GM12878 (cell line): ENCODE measurements around the gene MSH2. TPM values are rescaled to one million over a fixed set of nuclear protein-coding genes. Genes with fewer than 3 reads are reported as not detected.

ENCODE experiments used
- ATAC-seq: fragments of 200-7000 bp; cut with Tn5 transposase; 3 replicates; pipeline ENCODE4 v1.9.1; 2020; ENCODE audit warnings: mild to moderate bottlenecking, moderate library complexity
- BruUV-seq: library from RNA; stranded (reverse); fragments of 400-500 nt; replicated peaks from 2 replicates; lab custom pipeline; 2021; lab: Mats Ljungman, UMichigan
- CTCF ChIA-PET: fragments of 300-600 bp; sonication (Branson Sonifier 250); formaldehyde crosslinking; extraction: SDS; loops from one replicate; lab custom pipeline; 2021; ENCODE audit warnings: inconsistent platforms; lab: Yijun Ruan, JAX
- POLR2A ChIA-PET: fragments of 350-600 bp; formaldehyde crosslinking; extraction: SDS; loops from one replicate; lab custom pipeline; 2021; ENCODE audit warnings: inconsistent platforms; lab: Charles Lee
- RAD21 ChIA-PET: fragments of 300-600 bp; sonication (Branson Sonifier 250); formaldehyde crosslinking; loops from one replicate; lab custom pipeline; 2023; ENCODE audit warnings: antibody characterized with exemption; ENCODE audit not compliant: unreplicated experiment; lab: Charles Lee
- SMC1A ChIA-PET: fragments of 300-600 bp; sonication (Branson Sonifier 250); formaldehyde crosslinking; loops from one replicate; lab custom pipeline; 2023; ENCODE audit not compliant: unreplicated experiment, uncharacterized antibody; lab: Charles Lee
- DNase-seq: peaks from one replicate; pipeline ENCODE4 v3.0.0-alpha.2; 2011; ENCODE audit warnings: low read depth, low spot score
- FAIRE-seq: peaks from 3 replicates; lab custom pipeline; 2011; peaks lifted over from hg19 to GRCh38; lab: Jason Lieb, UNC
- H2AFZ ChIP-seq: 2 replicates; pipeline ENCODE4 v1.6.0; 2011; ENCODE audit warnings: low read depth, low read length, control low read depth; ENCODE audit not compliant: control insufficient read depth
- H3K27ac ChIP-seq: 2 replicates; pipeline ENCODE4 v1.5.1; 2011; ENCODE audit warnings: control low read depth; ENCODE audit not compliant: control insufficient read depth, insufficient read depth
- H3K27me3 ChIP-seq, 2 experiments: replicated peaks in 1 of 2; 2 replicates each; pipeline versions ENCODE4 v1.6.0 to v1.6.1; 2011; ENCODE audit warnings: low read length in 1 of 2; ENCODE audit not compliant: control insufficient read depth in 2 of 2, insufficient read depth in 2 of 2
- H3K36me3 ChIP-seq, 2 experiments: 2 replicates each; pipeline ENCODE4 v1.5.1; 2011; ENCODE audit warnings: low read length in 1 of 2; ENCODE audit not compliant: control insufficient read depth in 2 of 2, insufficient read depth in 2 of 2
- H3K4me1 ChIP-seq: 2 replicates; pipeline ENCODE4 v1.6.1; 2011; ENCODE audit warnings: mild to moderate bottlenecking, low read length, moderate library complexity, mixed read lengths; ENCODE audit not compliant: control insufficient read depth, insufficient read depth
- H3K4me2 ChIP-seq: 2 replicates; pipeline ENCODE4 v1.6.0; 2011; ENCODE audit warnings: control low read depth; ENCODE audit not compliant: control insufficient read depth, insufficient read depth
- H3K4me3 ChIP-seq: fragments of 200-600 bp; sonication (generic); 2 replicates; pipeline ENCODE4 v1.5.1; 2016
- H3K79me2 ChIP-seq: 2 replicates; pipeline ENCODE4 v1.6.0; 2011; ENCODE audit warnings: low read length; ENCODE audit not compliant: control insufficient read depth, insufficient read depth
- H3K9ac ChIP-seq: 2 replicates; pipeline ENCODE4 v1.8.0; 2011; ENCODE audit warnings: low read length, control low read depth, mixed read lengths; ENCODE audit not compliant: control insufficient read depth, insufficient read depth
- H3K9me3 ChIP-seq: replicated peaks from 3 replicates; pipeline ENCODE4 v1.5.1; 2011; ENCODE audit warnings: mild to moderate bottlenecking, low read length; ENCODE audit not compliant: control insufficient read depth, insufficient read depth
- H4K20me1 ChIP-seq: 2 replicates; pipeline ENCODE4 v1.6.0; 2011; ENCODE audit not compliant: control insufficient read depth, insufficient read depth
- BACH1 ChIP-seq: fragments of 450-650 bp; IDR thresholded peaks from 2 replicates; pipeline ENCODE4 v1.6.1; 2017; ENCODE audit warnings: mild to moderate bottlenecking, borderline replicate concordance
- IKZF1 ChIP-seq: fragments of 450-650 bp; conservative IDR thresholded peaks from 2 replicates; pipeline ENCODE4 v1.6.1; 2017; ENCODE audit warnings: antibody characterized with exemption, mild to moderate bottlenecking
- MEF2A ChIP-seq: IDR thresholded peaks from 2 replicates; pipeline ENCODE4 v1.6.1; 2011; ENCODE audit warnings: low read depth, mild to moderate bottlenecking, low read length, moderate library complexity; ENCODE audit not compliant: insufficient read depth
- MTA3 ChIP-seq: IDR thresholded peaks from 2 replicates; pipeline ENCODE4 v1.6.1; 2012; ENCODE audit warnings: low read length, inconsistent platforms, borderline replicate concordance
- NBN ChIP-seq: fragments of 450-650 bp; IDR thresholded peaks from 2 replicates; pipeline ENCODE4 v1.6.1; 2016
- PBX3 ChIP-seq: IDR thresholded peaks from 2 replicates; pipeline ENCODE4 v1.6.1; 2011; ENCODE audit warnings: mild to moderate bottlenecking, low read depth, low read length, moderate library complexity; ENCODE audit not compliant: insufficient replicate concordance
- POLR2A ChIP-seq: IDR thresholded peaks from 2 replicates; pipeline ENCODE4 v1.6.1; 2011; ENCODE audit warnings: low read depth, mild to moderate bottlenecking, low read length
- POU2F2 ChIP-seq: IDR thresholded peaks from 3 replicates; pipeline ENCODE4 v1.6.1; 2011; ENCODE audit warnings: low read depth, mild to moderate bottlenecking, low read length, borderline replicate concordance
- RUNX3 ChIP-seq: IDR thresholded peaks from 2 replicates; pipeline ENCODE4 v1.6.1; 2012; ENCODE audit warnings: low read length, inconsistent platforms
- SRF ChIP-seq, 2 experiments: IDR thresholded peaks; 2 replicates each; pipeline ENCODE4 v1.6.1; 2011; ENCODE audit warnings: low read depth in 2 of 2, low read length in 2 of 2, mild to moderate bottlenecking in 1 of 2, moderate library complexity in 1 of 2
- WGBS: methylation state at CpG from one replicate; pipeline ENCODE4 v1.1.6; 2016; ENCODE audit warnings: low lambda C conversion rate; ENCODE audit not compliant: insufficient replicate concordance, insufficient coverage; ENCODE audit errors: missing lambda C conversion rate; 5-methylcytosine and 5-hydroxymethylcytosine counted together
- in situ Hi-C: fragments of 300-500 bp; cut with MboI; formaldehyde crosslinking; loops from 9 replicates; pipeline ENCODE4 v1.14.3; 2018; ENCODE audit warnings: mixed read lengths
- intact Hi-C: fragments of 100-400 bp; cut with micrococcal nuclease; formaldehyde crosslinking; loops from one replicate; pipeline ENCODE4 v1.14.2; 2022; ENCODE audit not compliant: unreplicated experiment
- polyA plus RNA-seq, 11 experiments: library from polyadenylated mRNA; depleted of rRNA in 4 of 11; unstranded in 6 of 11; stranded (reverse) in 5 of 11; fragments of >200 nt; fragmentation: Nextera tagmentation in 4 of 11; fragmentation: Illumina TruSeq in 1 of 11; extraction: Ambion mirVana in 4 of 11; extraction: Trizol in 1 of 11; gene quantifications; 1 replicate in 1 of 11; 2 replicates in 10 of 11; pipeline versions ENCODE4 v1.2.1 to v1.2.3, GENCODE V29; 2011 to 2016; ENCODE audit warnings: inconsistent platforms in 2 of 11, missing spikeins in 2 of 11, low read depth in 1 of 11
- total RNA-seq, 4 experiments: library from RNA; depleted of rRNA in 3 of 4; stranded (reverse); fragments of >200 nt in 3 of 4; fragmentation: Illumina TruSeq in 1 of 4; extraction: Trizol in 1 of 4; gene quantifications; 2 replicates each; pipeline versions ENCODE4 v1.2.1 to v1.2.3, GENCODE V29; 2013 to 2021

Gene MSH2
- total and polyA plus RNA-seq, 10 of the 15 experiments (the other 5 are each of a cell fraction or from before 2014, with no cell fraction given) = 24.3 to 94.4 (median 55.5) TPM

- DNase-seq (peak; percentile 33), ATAC-seq (peak; percentile 71), FAIRE-seq (no peak)
- TF ChIP-seq MEF2A = peak; percentile 39; the same call in 1 of the 2 replicates
- TF ChIP-seq BACH1 = no peak
- no peak for TF ChIP-seq NBN
- 0 out of 3 replicates have a peak, but pooled peaks have one; percentile 35 for TF ChIP-seq POU2F2
- TF ChIP-seq MTA3 = 0 out of 2 replicates have a peak, but pooled peaks have one; percentile 54
- 0 out of 2 replicates have a peak, but pooled peaks have one; percentile 23 for TF ChIP-seq POLR2A
- TF ChIP-seq SRF (IDR thresholded peaks at IDR 0.05; ENCODE audit: low read depth in 2 of 2, low read length in 2 of 2) = peak; percentile 43 to 57; a peak in 2 of 4 replicates
- TF ChIP-seq RUNX3 = peak; percentile 83
- TF ChIP-seq IKZF1 = no peak
- TF ChIP-seq PBX3 = no peak
- ChIA-PET POLR2A (no interaction called here), RAD21 (no interaction called here), SMC1A (no interaction called here), CTCF (no interaction called here)
- under 1% methylated on average over 8 of the region's 8 CpGs for WGBS
- intact Hi-C loops = no loop called here
- Histone ChIP-seq H3K4me1 (peaks cover 25% of the 10 kb centered on the region), H3K27ac (peak overlapping the region; percentile 73), H3K9me3 (peaks cover 33% of the 10 kb centered on the region), H3K4me3 (peak overlapping the region; percentile 13), H3K79me2 (no peaks in the 10 kb centered on the region), H2AFZ (peak overlapping the region; percentile 37; the same call in 1 of the 2 replicates), H3K9ac (peak overlapping the region; percentile 15; the same call in 1 of the 2 replicates), H3K27me3 (no peaks in the 10 kb centered on the region), H3K4me2 (peak overlapping the region; percentile 88), H4K20me1 (no peaks in the 10 kb centered on the region), H3K36me3 (no peaks in the 10 kb centered on the region)
- in situ Hi-C loops = no loop called here
- BruUV-seq = no TSS peak
Observed at GRCh38 chr2:47503481-47504070, 100.6 kb downstream of the MSH2 start.
